ENCODE measurements around the gene GAN.
A peak's percentile ranks its signal among the peaks of the same experiment; 100 is the strongest.

GAN gene

GRCh38 chr16:81314603-81315270 is at the start of gene GAN:
GAN (plus strand) TSS chr16:81314962; CDS start chr16:81315114, 152 bp downstream.
- TF ChIP-seq ZFX (IDR thresholded peaks at IDR 0.05) (no peak), CTCF (conservative IDR thresholded peaks at IDR 0.05) (no peak)
- peak within 1 kb of the TSS; percentile 88 for H3K27ac ChIP-seq

GRCh38 chr16:81265052-81265451 is 49.7 kb upstream of the GAN start:
- TF ChIP-seq ZFX (IDR thresholded peaks at IDR 0.05): no peak
- TF ChIP-seq CTCF (conservative IDR thresholded peaks at IDR 0.05): no peak
- H3K27ac ChIP-seq: no peak overlapping the region

GRCh38 chr16:81265658-81266451 is 48.9 kb upstream of the GAN start:
- H3K27ac ChIP-seq: no peak overlapping the region
- no peak for TF ChIP-seq ZFX (IDR thresholded peaks at IDR 0.05)
- no peak for TF ChIP-seq CTCF (conservative IDR thresholded peaks at IDR 0.05)

- TF ChIP-seq CTCF (conservative IDR thresholded peaks at IDR 0.05) (no peak), ZFX (IDR thresholded peaks at IDR 0.05) (no peak)
- H3K27ac ChIP-seq: no peak overlapping the region
Measured at GRCh38 chr16:81266680-81267095, 48.1 kb upstream of the GAN start.

GRCh38 chr16:81268509-81268908 is 46.3 kb upstream of the GAN start:
- H3K27ac ChIP-seq: no peak overlapping the region
- TF ChIP-seq ZFX (IDR thresholded peaks at IDR 0.05) (no peak), CTCF (conservative IDR thresholded peaks at IDR 0.05) (no peak)

GRCh38 chr16:81273223-81273950 is 41.4 kb upstream of the GAN start:
- no peak overlapping the region for H3K27ac ChIP-seq
- TF ChIP-seq ZFX (IDR thresholded peaks at IDR 0.05) (no peak), CTCF (conservative IDR thresholded peaks at IDR 0.05) (no peak)
